Measurements from ENCODE around the gene VWF.
"Not testable (repeated sequence)": the region's sequence is repeated elsewhere in the genome, so short reads cannot be mapped to it uniquely, and the experiment has no call there.

VWF gene

GRCh38 chr12:6160049-6160649 is 35.7 kb upstream of the VWF start:
- H3K9me3 ChIP-seq (ENCODE audit: control insufficient read depth, low read length); H3K4me1 ChIP-seq (ENCODE audit: control insufficient read depth, insufficient read depth, low read length, poor library complexity, severe bottlenecking); H3K27me3 ChIP-seq (replicated peaks; ENCODE audit: control insufficient read depth, insufficient read depth, low read length, poor library complexity, severe bottlenecking); H3K4me3 ChIP-seq (ENCODE audit: insufficient read depth, low read depth, low read length, poor library complexity, severe bottlenecking); H3K27ac ChIP-seq (ENCODE audit: insufficient read depth, low read length, poor library complexity, severe bottlenecking); DNase-seq; H3K36me3 ChIP-seq (ENCODE audit: control insufficient read depth, insufficient read depth, low read length): not testable (repeated sequence)

GRCh38 chr12:6159166-6160011 is 34.9 kb upstream of the VWF start:
- not testable (repeated sequence) for DNase-seq; H3K4me1 ChIP-seq (ENCODE audit: control insufficient read depth, insufficient read depth, low read length, poor library complexity, severe bottlenecking); H3K27me3 ChIP-seq (replicated peaks; ENCODE audit: control insufficient read depth, insufficient read depth, low read length, poor library complexity, severe bottlenecking); H3K9me3 ChIP-seq (ENCODE audit: control insufficient read depth, low read length); H3K4me3 ChIP-seq (ENCODE audit: insufficient read depth, low read depth, low read length, poor library complexity, severe bottlenecking); H3K27ac ChIP-seq (ENCODE audit: insufficient read depth, low read length, poor library complexity, severe bottlenecking); H3K36me3 ChIP-seq (ENCODE audit: control insufficient read depth, insufficient read depth, low read length)

GRCh38 chr12:6158749-6159148 is 34.3 kb upstream of the VWF start:
- DNase-seq, result no peak
- Histone ChIP-seq H3K4me3 (ENCODE audit: insufficient read depth, low read depth, low read length, poor library complexity, severe bottlenecking) (no peak overlapping the region), H3K27ac (ENCODE audit: insufficient read depth, low read length, poor library complexity, severe bottlenecking) (no peak overlapping the region), H3K4me1 (ENCODE audit: control insufficient read depth, insufficient read depth, low read length, poor library complexity, severe bottlenecking) (no peaks in the 10 kb centered on the region), H3K27me3 (replicated peaks; ENCODE audit: control insufficient read depth, insufficient read depth, low read length, poor library complexity, severe bottlenecking) (no peaks in the 10 kb centered on the region), H3K9me3 (ENCODE audit: control insufficient read depth, low read length) (no peaks in the 10 kb centered on the region), H3K36me3 (ENCODE audit: control insufficient read depth, insufficient read depth, low read length) (no peaks in the 10 kb centered on the region)

- no peak overlapping the region for H3K4me3 ChIP-seq (ENCODE audit: insufficient read depth, low read depth, low read length, poor library complexity, severe bottlenecking)
- H3K9me3 ChIP-seq (ENCODE audit: control insufficient read depth, low read length), result no peaks in the 10 kb centered on the region
- H3K27me3 ChIP-seq (replicated peaks; ENCODE audit: control insufficient read depth, insufficient read depth, low read length, poor library complexity, severe bottlenecking), result no peaks in the 10 kb centered on the region
- no peaks in the 10 kb centered on the region for H3K36me3 ChIP-seq (ENCODE audit: control insufficient read depth, insufficient read depth, low read length)
- no peak overlapping the region for H3K27ac ChIP-seq (ENCODE audit: insufficient read depth, low read length, poor library complexity, severe bottlenecking)
- no peaks in the 10 kb centered on the region for H3K4me1 ChIP-seq (ENCODE audit: control insufficient read depth, insufficient read depth, low read length, poor library complexity, severe bottlenecking)
- DNase-seq, result no peak
Measured at GRCh38 chr12:6158255-6158654, 33.8 kb upstream of the VWF start.

- Histone ChIP-seq H3K36me3 (ENCODE audit: control insufficient read depth, insufficient read depth, low read length) (no peaks in the 10 kb centered on the region), H3K27ac (ENCODE audit: insufficient read depth, low read length, poor library complexity, severe bottlenecking) (no peak overlapping the region), H3K4me1 (ENCODE audit: control insufficient read depth, insufficient read depth, low read length, poor library complexity, severe bottlenecking) (no peaks in the 10 kb centered on the region), H3K27me3 (replicated peaks; ENCODE audit: control insufficient read depth, insufficient read depth, low read length, poor library complexity, severe bottlenecking) (no peaks in the 10 kb centered on the region), H3K9me3 (ENCODE audit: control insufficient read depth, low read length) (no peaks in the 10 kb centered on the region), H3K4me3 (ENCODE audit: insufficient read depth, low read depth, low read length, poor library complexity, severe bottlenecking) (no peak overlapping the region)
- no peak for DNase-seq
Measured at GRCh38 chr12:6157482-6157881, 33.0 kb upstream of the VWF start.

GRCh38 chr12:6154730-6155459 is 30.4 kb upstream of the VWF start:
- Histone ChIP-seq H3K27ac (ENCODE audit: insufficient read depth, low read length, poor library complexity, severe bottlenecking) (no peak overlapping the region), H3K4me1 (ENCODE audit: control insufficient read depth, insufficient read depth, low read length, poor library complexity, severe bottlenecking) (no peaks in the 10 kb centered on the region), H3K9me3 (ENCODE audit: control insufficient read depth, low read length) (no peaks in the 10 kb centered on the region), H3K36me3 (ENCODE audit: control insufficient read depth, insufficient read depth, low read length) (no peaks in the 10 kb centered on the region), H3K4me3 (ENCODE audit: insufficient read depth, low read depth, low read length, poor library complexity, severe bottlenecking) (no peak overlapping the region), H3K27me3 (replicated peaks; ENCODE audit: control insufficient read depth, insufficient read depth, low read length, poor library complexity, severe bottlenecking) (no peaks in the 10 kb centered on the region)
- DNase-seq, result no peak

GRCh38 chr12:6148722-6149121 is 24.3 kb upstream of the VWF start:
- H3K4me1 ChIP-seq (ENCODE audit: control insufficient read depth, insufficient read depth, low read length, poor library complexity, severe bottlenecking); H3K36me3 ChIP-seq (ENCODE audit: control insufficient read depth, insufficient read depth, low read length); H3K4me3 ChIP-seq (ENCODE audit: insufficient read depth, low read depth, low read length, poor library complexity, severe bottlenecking); H3K9me3 ChIP-seq (ENCODE audit: control insufficient read depth, low read length); H3K27ac ChIP-seq (ENCODE audit: insufficient read depth, low read length, poor library complexity, severe bottlenecking); H3K27me3 ChIP-seq (replicated peaks; ENCODE audit: control insufficient read depth, insufficient read depth, low read length, poor library complexity, severe bottlenecking); DNase-seq: not testable (repeated sequence)

GRCh38 chr12:6148061-6148460 is 23.6 kb upstream of the VWF start:
- no peak overlapping the region for H3K27ac ChIP-seq (ENCODE audit: insufficient read depth, low read length, poor library complexity, severe bottlenecking)
- H3K9me3 ChIP-seq (ENCODE audit: control insufficient read depth, low read length), result no peaks in the 10 kb centered on the region
- H3K4me3 ChIP-seq (ENCODE audit: insufficient read depth, low read depth, low read length, poor library complexity, severe bottlenecking), result no peak overlapping the region
- no peaks in the 10 kb centered on the region for H3K36me3 ChIP-seq (ENCODE audit: control insufficient read depth, insufficient read depth, low read length)
- no peaks in the 10 kb centered on the region for H3K27me3 ChIP-seq (replicated peaks; ENCODE audit: control insufficient read depth, insufficient read depth, low read length, poor library complexity, severe bottlenecking)
- no peak for DNase-seq
- no peaks in the 10 kb centered on the region for H3K4me1 ChIP-seq (ENCODE audit: control insufficient read depth, insufficient read depth, low read length, poor library complexity, severe bottlenecking)

GRCh38 chr12:6146951-6147350 is 22.5 kb upstream of the VWF start:
- no peak for DNase-seq
- Histone ChIP-seq H3K4me3 (ENCODE audit: insufficient read depth, low read depth, low read length, poor library complexity, severe bottlenecking) (no peak overlapping the region), H3K27me3 (replicated peaks; ENCODE audit: control insufficient read depth, insufficient read depth, low read length, poor library complexity, severe bottlenecking) (no peaks in the 10 kb centered on the region), H3K36me3 (ENCODE audit: control insufficient read depth, insufficient read depth, low read length) (no peaks in the 10 kb centered on the region), H3K9me3 (ENCODE audit: control insufficient read depth, low read length) (no peaks in the 10 kb centered on the region), H3K4me1 (ENCODE audit: control insufficient read depth, insufficient read depth, low read length, poor library complexity, severe bottlenecking) (no peaks in the 10 kb centered on the region), H3K27ac (ENCODE audit: insufficient read depth, low read length, poor library complexity, severe bottlenecking) (no peak overlapping the region)

- H3K36me3 ChIP-seq (ENCODE audit: control insufficient read depth, insufficient read depth, low read length), result no peaks in the 10 kb centered on the region
- H3K9me3 ChIP-seq (ENCODE audit: control insufficient read depth, low read length), result no peaks in the 10 kb centered on the region
- no peak overlapping the region for H3K27ac ChIP-seq (ENCODE audit: insufficient read depth, low read length, poor library complexity, severe bottlenecking)
- peaks cover 4% of the 10 kb centered on the region for H3K4me1 ChIP-seq (ENCODE audit: control insufficient read depth, insufficient read depth, low read length, poor library complexity, severe bottlenecking)
- H3K4me3 ChIP-seq (ENCODE audit: insufficient read depth, low read depth, low read length, poor library complexity, severe bottlenecking), result no peak overlapping the region
- DNase-seq, result no peak
- no peaks in the 10 kb centered on the region for H3K27me3 ChIP-seq (replicated peaks; ENCODE audit: control insufficient read depth, insufficient read depth, low read length, poor library complexity, severe bottlenecking)
Measured at GRCh38 chr12:6146509-6146908, 22.0 kb upstream of the VWF start.
